Small intestine (tissue), 7 donors: ENCODE data around the gene CRYBG1. TPM values are rescaled to one million over a fixed set of nuclear protein-coding genes. Genes with fewer than 3 reads are reported as not detected.
"Not testable (repeated sequence)": the region's sequence is repeated elsewhere in the genome, so short reads cannot be mapped to it uniquely, and the experiment has no call there.

Source experiments
- DNase-seq, 2 donors: peaks; one replicate each; pipeline versions ENCODE4 v3.0.0 to v3.0.0-alpha.2; 2013
- FAIRE-seq: peaks from 2 replicates; lab custom pipeline; 2012; peaks lifted over from hg19 to GRCh38; lab: Jason Lieb, UNC
- H3K27ac ChIP-seq, 3 donors: one replicate each; pipeline ENCODE4 v1.5.1; 2013; ENCODE audit warnings: low read length in 2 of 3, mild to moderate bottlenecking in 2 of 3, control low read depth in 1 of 3, inconsistent platforms in 1 of 3, low read depth in 1 of 3, moderate library complexity in 1 of 3
- H3K27me3 ChIP-seq, 3 donors: one replicate each; pipeline ENCODE4 v1.6.1; 2013; ENCODE audit warnings: low read length in 3 of 3, inconsistent platforms in 1 of 3; ENCODE audit not compliant: control insufficient read depth in 3 of 3, insufficient read depth in 3 of 3
- H3K36me3 ChIP-seq, 3 donors: one replicate each; pipeline ENCODE4 v1.6.1; 2013; ENCODE audit warnings: low read length in 3 of 3, inconsistent platforms in 1 of 3, low read depth in 1 of 3, mild to moderate bottlenecking in 1 of 3, moderate library complexity in 1 of 3; ENCODE audit not compliant: control insufficient read depth in 3 of 3, insufficient read depth in 2 of 3
- H3K4me1 ChIP-seq, 3 donors: one replicate each; pipeline ENCODE4 v1.6.1; 2013; ENCODE audit warnings: low read length in 2 of 3, inconsistent platforms in 1 of 3, low read depth in 1 of 3, mild to moderate bottlenecking in 1 of 3, moderate library complexity in 1 of 3; ENCODE audit not compliant: control insufficient read depth in 3 of 3, insufficient read depth in 2 of 3
- H3K4me3 ChIP-seq, 3 donors: one replicate each; pipeline ENCODE4 v1.5.1; 2013; ENCODE audit warnings: low read length in 3 of 3, control low read depth in 1 of 3, inconsistent platforms in 1 of 3, low read depth in 1 of 3, mild to moderate bottlenecking in 1 of 3, moderate library complexity in 1 of 3
- H3K9me3 ChIP-seq, 2 donors: one replicate each; pipeline ENCODE4 v1.6.1; 2013; ENCODE audit warnings: low read depth in 1 of 2, low read length in 1 of 2; ENCODE audit not compliant: control insufficient read depth in 2 of 2, insufficient read depth in 1 of 2
- WGBS, 3 donors: extraction: QIAGEN DNeasy Blood & Tissue Kit; methylation state at CpG; one replicate each; pipeline ENCODE4 v1.1.7; 2013; 5-methylcytosine and 5-hydroxymethylcytosine counted together
- polyA plus RNA-seq, 4 donors: library from polyadenylated mRNA; stranded (reverse) in 3 of 4; unstranded in 1 of 4; fragments of 200-250 nt in 3 of 4; fragments of 120-200 nt in 1 of 4; gene quantifications; one replicate each; pipeline versions ENCODE4 v1.2.1 to v1.2.3, GENCODE V29; 2013
- donor health status: healthy with polysubstance abuse.
- donor health status: control.
- donor health status: control.
- donor health status: Bipolar disorder and iron deficiency.
- donor health status: healthy.

CRYBG1 gene
- polyA plus RNA-seq, 4 donors = 13.2 to 33.9 (median 23.6) TPM

- no peak overlapping the region for H3K4me3 ChIP-seq
- H3K36me3 ChIP-seq = peaks cover 4 to 20% (median 19%) of the 10 kb centered on the region in 3 donors
- no peaks in the 10 kb centered on the region for H3K27me3 ChIP-seq
- H3K4me1 ChIP-seq = peaks cover 0 to 12% (median 2%) of the 10 kb centered on the region in 3 donors
- no peaks in the 10 kb centered on the region for H3K9me3 ChIP-seq
- DNase-seq = no peak
- 89 to 99% (median 94%) methylated on average over 3 of the region's 3 CpGs for WGBS, 3 donors
- no peak overlapping the region for H3K27ac ChIP-seq
- FAIRE-seq = no peak
These were observed 190.6 kb downstream of the CRYBG1 start for GRCh38 chr6:106551155-106551554.

DNA sequence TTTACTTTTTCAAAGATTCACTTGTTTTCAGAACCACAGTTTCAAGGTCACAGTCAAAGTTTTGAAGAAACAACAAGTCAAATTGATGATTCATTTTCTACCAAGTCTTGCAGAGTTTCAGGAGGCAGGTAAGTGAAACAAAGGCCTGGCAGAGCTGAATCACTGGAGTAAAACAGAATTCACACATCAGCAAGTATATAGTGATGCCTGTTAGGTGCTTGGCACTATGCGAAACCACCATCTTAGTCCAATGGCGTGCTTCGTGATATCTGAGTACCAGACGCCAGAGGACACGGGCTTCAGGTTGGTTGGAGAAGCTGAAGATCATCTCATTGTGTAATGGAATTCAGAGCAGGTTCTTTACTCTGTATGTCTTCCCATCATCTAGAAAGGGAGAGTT, 192.9 kb downstream of the CRYBG1 start:
- H3K27me3 ChIP-seq = no peaks in the 10 kb centered on the region

DNA sequence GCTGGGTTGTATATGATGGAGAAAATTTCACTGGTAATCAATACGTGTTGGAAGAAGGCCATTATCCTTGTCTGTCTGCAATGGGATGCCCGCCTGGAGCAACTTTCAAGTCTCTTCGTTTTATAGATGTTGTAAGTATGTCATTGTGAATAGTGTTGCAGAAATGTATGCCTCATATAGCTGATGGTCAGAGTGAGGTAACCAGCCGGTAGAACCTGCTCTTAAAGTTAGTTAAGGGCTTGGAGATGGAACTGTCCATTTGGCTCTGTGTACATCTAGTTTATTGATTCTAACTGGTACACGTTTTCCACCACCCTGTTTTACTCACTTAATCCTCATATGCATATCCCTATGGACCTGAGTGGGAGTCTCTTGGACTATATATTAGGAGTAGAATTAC, 195.2 kb downstream of the CRYBG1 start:
- Histone ChIP-seq H3K27ac (no peak overlapping the region), H3K36me3 (peaks cover 4 to 31% (median 25%) of the 10 kb centered on the region in 3 donors), H3K9me3 (no peaks in the 10 kb centered on the region), H3K4me3 (no peak overlapping the region), H3K4me1 (no peaks in the 10 kb centered on the region), H3K27me3 (no peaks in the 10 kb centered on the region)
- DNase-seq (no peak), FAIRE-seq (no peak)
- 64 to 77% (median 71%) methylated on average over 5 of the region's 5 CpGs for WGBS, 3 donors

More for the DNA sequence above, 192.9 kb downstream of the CRYBG1 start:
- Histone ChIP-seq H3K36me3 (peaks cover 4 to 20% (median 19%) of the 10 kb centered on the region in 3 donors), H3K27ac (no peak overlapping the region), H3K9me3 (no peaks in the 10 kb centered on the region), H3K4me1 (peaks cover 0 to under 1% (median 0%) of the 10 kb centered on the region in 3 donors), H3K4me3 (no peak overlapping the region)
- FAIRE-seq (no peak), DNase-seq (no peak)
- 96 to 98% (median 97%) methylated on average over 5 of the region's 5 CpGs for WGBS, 3 donors

DNA sequence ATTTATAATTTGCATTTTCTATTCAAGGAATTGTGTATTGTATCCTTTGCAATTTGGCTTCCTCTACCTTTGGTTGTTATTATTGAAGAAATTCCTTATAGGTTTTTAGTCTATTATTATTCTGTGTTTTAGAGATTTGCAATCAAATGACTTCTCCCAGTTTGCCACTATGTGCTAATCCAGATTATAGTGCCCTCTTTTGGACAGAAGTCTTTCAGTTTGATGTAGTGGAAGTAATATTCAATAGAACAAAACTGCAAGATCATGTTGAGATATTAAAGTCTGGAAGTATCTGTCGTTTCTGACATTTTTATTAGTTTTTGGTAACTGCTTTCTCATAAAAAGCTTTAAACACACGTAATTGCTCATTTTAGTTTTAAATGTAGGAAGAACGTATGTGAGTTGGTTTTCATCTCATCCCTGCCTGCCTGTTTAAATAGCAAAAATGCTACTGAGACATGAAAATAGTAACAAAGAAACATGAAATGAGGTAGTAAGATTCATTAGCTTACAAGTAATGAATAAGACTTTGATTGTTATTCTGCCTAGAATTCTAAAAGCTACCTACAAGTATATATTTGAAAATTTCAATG, 195.9 kb downstream of the CRYBG1 start:
- WGBS, 3 donors = 50 to 66% (median 63%) methylated on average over 3 of the region's 3 CpGs
- no peak overlapping the region for H3K27ac ChIP-seq
- DNase-seq = peak; percentile 16 to 43
- H3K27me3 ChIP-seq = no peaks in the 10 kb centered on the region
- H3K36me3 ChIP-seq = peaks cover 4 to 33% (median 27%) of the 10 kb centered on the region in 3 donors
- no peaks in the 10 kb centered on the region for H3K9me3 ChIP-seq
- H3K4me3 ChIP-seq = no peak overlapping the region
- no peak for FAIRE-seq
- no peaks in the 10 kb centered on the region for H3K4me1 ChIP-seq

- WGBS, 3 donors = 43 to 67% (median 61%) methylated on average over 2 of the region's 2 CpGs
- no peak for DNase-seq
These were observed 197.3 kb downstream of the CRYBG1 start for GRCh38 chr6:106557837-106558236.

GRCh38 chr6:106558364-106558763, 197.8 kb downstream of the CRYBG1 start:
- DNase-seq = no peak
- FAIRE-seq = no peak
- H3K36me3 ChIP-seq = peaks cover 4 to 36% (median 25%) of the 10 kb centered on the region in 3 donors
- H3K4me1 ChIP-seq = no peaks in the 10 kb centered on the region
- no peaks in the 10 kb centered on the region for H3K9me3 ChIP-seq
- H3K4me3 ChIP-seq = no peak overlapping the region
- no peaks in the 10 kb centered on the region for H3K27me3 ChIP-seq
- 96 to 99% (median 96%) methylated on average over 4 of the region's 4 CpGs for whole genome bisulfite sequencing, 3 donors
- H3K27ac ChIP-seq = no peak overlapping the region

More at GRCh38 chr6:106557837-106558236, 197.3 kb downstream of the CRYBG1 start:
- peaks cover 4 to 36% (median 26%) of the 10 kb centered on the region in 3 donors for H3K36me3 ChIP-seq
- no peaks in the 10 kb centered on the region for H3K4me1 ChIP-seq
- H3K27me3 ChIP-seq = no peaks in the 10 kb centered on the region
- no peak for FAIRE-seq
- no peaks in the 10 kb centered on the region for H3K9me3 ChIP-seq
- no peak overlapping the region for H3K4me3 ChIP-seq
- H3K27ac ChIP-seq = no peak overlapping the region

- H3K36me3 ChIP-seq = peaks cover 4 to 31% (median 28%) of the 10 kb centered on the region in 3 donors
- FAIRE-seq = not testable (repeated sequence)
- 91 to 95% (median 94%) methylated on average over 5 of the region's 5 CpGs for WGBS, 3 donors
These were observed 199.1 kb downstream of the CRYBG1 start for GRCh38 chr6:106559659-106560058.

DNA sequence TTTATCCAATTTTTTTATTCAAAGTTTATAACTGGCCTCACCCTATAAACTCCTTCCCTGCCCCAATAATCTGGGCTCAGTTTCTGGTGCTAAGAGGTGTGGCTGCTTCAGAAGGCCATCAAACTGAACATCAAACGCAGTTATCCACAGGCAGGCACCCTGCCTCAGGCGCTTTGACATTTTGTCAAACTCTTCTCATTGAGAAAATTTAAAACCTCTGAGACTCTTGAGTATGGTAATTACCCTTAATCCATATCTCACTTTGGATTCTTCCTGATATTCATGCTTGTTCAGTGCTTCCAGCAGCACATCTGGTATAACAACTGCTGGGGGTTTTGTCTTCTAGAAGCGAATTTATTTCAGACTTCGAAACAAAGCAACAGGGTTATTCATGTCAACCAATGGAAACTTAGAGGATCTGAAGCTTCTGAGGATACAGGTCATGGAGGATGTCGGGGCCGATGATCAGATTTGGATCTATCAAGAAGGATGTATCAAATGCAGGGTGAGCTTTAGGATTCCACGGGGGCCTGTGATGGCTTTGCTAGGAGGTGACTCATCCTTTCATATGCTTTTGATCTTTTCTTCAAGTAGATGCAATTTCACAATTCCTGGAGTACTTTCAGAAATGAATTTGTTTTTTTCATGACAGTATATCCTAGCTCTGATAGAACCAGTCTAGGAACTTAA, 200.6 kb downstream of the CRYBG1 start:
- whole genome bisulfite sequencing, 3 donors = 76 to 87% (median 83%) methylated on average over 7 of the region's 7 CpGs
- FAIRE-seq = no peak

More at GRCh38 chr6:106559659-106560058, 199.1 kb downstream of the CRYBG1 start:
- H3K27ac ChIP-seq, H3K4me3 ChIP-seq, DNase-seq, H3K27me3 ChIP-seq, H3K4me1 ChIP-seq, H3K9me3 ChIP-seq: not testable (repeated sequence)

More for the DNA sequence above, 200.6 kb downstream of the CRYBG1 start:
- DNase-seq = no peak
- Histone ChIP-seq H3K4me3 (no peak overlapping the region), H3K27ac (no peak overlapping the region), H3K36me3 (peaks cover 0 to 30% (median 24%) of the 10 kb centered on the region in 3 donors), H3K27me3 (no peaks in the 10 kb centered on the region), H3K9me3 (no peaks in the 10 kb centered on the region), H3K4me1 (peaks cover 0 to 7% (median 0%) of the 10 kb centered on the region in 3 donors)
